GM19238 (cell line): ENCODE data around the gene LYL1.

Source experiments
- DNase-seq: peaks from one replicate; pipeline ENCODE4 v3.0.0; 2011; ENCODE audit warnings: low spot score; ENCODE audit not compliant: insufficient read length

LYL1 gene

DNA sequence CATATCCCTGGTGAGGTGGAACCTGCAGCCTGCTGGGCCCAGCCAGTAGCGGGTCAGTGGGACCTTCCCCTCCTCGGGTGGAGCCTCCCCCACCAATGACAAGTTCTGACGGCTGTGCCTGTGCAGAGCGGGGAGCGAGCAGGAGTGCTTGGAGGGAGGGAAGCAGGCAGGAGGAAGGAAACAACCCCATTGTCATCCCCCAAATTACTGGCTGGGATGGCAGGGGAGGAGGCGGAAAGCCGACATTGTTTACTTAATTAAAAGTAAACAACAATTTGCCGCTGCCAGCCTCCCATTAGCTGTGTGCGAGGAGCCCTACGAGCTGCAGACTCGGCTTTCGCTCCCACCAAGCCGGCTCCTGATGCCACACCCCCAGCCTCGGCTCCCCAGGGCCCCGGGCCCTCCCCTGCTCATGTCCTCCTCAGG, 45.5 kb downstream of the LYL1 start:
- DNase-seq: no peak

- DNase-seq: no peak
These were observed 46.5 kb downstream of the LYL1 start for GRCh38 chr19:13056052-13056660.

GRCh38 chr19:13055213-13056051, 47.2 kb downstream of the LYL1 start:
- no peak for DNase-seq

DNA sequence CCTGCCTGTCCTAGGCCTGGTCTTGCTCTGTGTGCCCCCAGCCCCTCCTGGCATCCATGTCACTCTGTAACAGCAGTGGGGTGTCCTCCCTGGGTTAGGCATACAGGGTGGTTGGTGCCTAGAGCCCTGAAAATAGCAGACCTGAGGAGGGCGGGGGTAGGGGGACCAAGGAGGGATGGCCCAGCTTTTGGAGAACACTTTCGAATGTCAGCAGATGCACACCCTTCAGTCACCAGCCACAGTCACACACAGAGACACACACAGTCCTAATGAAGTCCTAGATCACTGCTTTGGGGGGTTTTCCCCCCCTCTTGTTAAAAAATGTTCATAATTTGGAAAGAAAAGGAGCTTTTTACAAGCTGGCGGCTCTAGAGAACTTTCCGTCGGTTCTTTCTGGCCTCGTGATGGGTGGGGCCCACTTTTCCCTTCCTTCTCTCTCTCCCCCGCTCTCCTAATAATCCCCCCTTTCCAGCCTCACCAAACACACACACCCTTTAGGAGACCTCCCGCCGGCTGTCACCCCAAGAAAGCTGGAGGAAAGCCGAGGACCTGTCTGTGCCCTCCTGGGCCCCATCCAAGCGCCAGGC, 47.9 kb downstream of the LYL1 start:
- no peak for DNase-seq

GRCh38 chr19:13053761-13054625, 48.7 kb downstream of the LYL1 start:
- DNase-seq: no peak

GRCh38 chr19:13053238-13053637, 49.4 kb downstream of the LYL1 start:
- no peak for DNase-seq

GRCh38 chr19:13052447-13053175, 50.0 kb downstream of the LYL1 start:
- DNase-seq: no peak

DNA sequence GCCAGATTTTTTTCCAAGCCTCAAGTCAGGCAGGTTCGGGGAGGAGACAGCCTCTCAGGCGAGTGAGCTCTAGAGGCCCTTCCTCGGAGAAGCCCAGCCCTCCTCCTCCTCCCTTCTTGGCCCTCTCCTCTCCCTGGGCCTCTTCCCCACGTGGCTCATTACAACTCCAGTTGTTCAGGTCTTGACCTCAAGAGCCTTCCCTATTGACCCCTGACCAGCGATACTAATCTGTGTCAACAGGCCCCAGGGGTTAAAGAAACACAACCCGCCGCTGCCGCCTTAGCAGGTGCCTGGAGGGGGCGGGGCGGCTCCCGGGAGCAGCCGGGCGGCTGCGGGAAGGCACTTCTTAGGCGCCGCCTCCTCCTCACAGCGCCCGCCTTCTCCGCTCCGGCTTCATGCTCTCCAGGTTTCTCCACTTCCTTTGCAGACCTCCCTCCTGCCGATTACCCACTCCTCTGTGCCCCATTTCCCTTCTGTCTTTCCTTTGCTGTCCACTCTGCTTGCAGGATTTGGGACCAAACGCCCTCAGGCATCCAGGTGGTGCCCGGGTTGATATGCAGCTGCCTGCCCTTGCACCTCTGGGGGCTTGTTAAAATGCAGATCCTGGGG, 51.0 kb downstream of the LYL1 start:
- peak; percentile 35 for DNase-seq

DNA sequence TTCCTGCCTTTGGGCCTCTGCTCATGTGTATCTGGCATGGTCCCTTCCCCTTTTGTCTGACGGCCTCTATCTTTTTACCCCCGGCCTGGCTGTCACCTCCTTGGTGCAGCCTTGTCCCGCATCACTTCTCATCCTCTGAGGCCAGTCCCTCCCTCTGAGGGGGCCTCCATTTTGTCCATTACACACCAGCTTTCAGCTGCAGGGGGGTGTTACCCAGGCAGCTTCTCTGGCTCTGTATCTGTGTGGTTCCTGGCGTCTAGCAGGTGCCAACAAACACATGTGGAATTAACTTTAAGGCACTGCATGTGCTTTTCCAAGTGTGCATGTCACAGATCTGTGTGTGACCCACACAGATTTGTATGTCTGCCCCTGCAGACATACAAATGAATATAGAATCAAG, 52.4 kb downstream of the LYL1 start:
- DNase-seq: no peak
